Prostate gland (tissue), 2 donors: ENCODE measurements around the gene ATP5MC2.
"Not testable (repeated sequence)": the region's sequence is repeated elsewhere in the genome, so short reads cannot be mapped to it uniquely, and the experiment has no call there.

Experiments used
- POLR2A ChIP-seq: fragments of 450-650 bp; IDR thresholded peaks from one replicate; pipeline ENCODE4 v1.6.1; 2016; ENCODE audit warnings: antibody characterized with exemption, mild to moderate bottlenecking
- POLR2AphosphoS5 ChIP-seq: sonication (generic); formaldehyde crosslinking; IDR thresholded peaks from one replicate; pipeline ENCODE4 v1.6.1; 2017; ENCODE audit warnings: antibody characterized with exemption
- TF ChIP-seq, protein P1 (sequence below), 4 experiments: fragments of 200-600 bp in 2 of 4; fragments of 450-650 bp in 2 of 4; sonication (generic) in 2 of 4; IDR thresholded peaks; 1 replicate in 3 of 4; 2 replicates in 1 of 4; pipeline ENCODE4 v1.5.1; 2016 to 2019; ENCODE audit warnings: antibody characterized with exemption in 4 of 4, mild to moderate bottlenecking in 2 of 4, moderate library complexity in 2 of 4

DNA sequence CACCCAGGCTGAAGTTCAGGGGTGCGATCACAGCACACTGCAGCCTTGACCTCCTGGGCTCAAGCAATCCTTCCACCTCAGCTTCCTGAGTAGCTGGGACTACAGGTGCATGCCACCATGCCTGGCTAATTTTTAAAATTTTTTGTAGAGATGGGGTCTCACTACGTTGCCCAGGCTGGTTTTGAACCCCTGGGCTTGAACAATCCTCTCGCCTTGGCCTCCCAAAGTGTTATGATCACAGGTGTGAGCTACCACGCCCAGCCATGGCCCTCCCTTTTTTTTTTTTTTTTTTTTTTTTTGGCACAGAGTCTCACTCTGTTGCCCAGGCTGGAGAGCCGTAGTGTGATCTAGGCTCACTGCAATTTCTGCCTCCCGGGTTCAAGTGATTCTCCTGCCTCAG lies 42.7 kb upstream of the ATP5MC2 start:
- TF ChIP-seq, protein P1, sequence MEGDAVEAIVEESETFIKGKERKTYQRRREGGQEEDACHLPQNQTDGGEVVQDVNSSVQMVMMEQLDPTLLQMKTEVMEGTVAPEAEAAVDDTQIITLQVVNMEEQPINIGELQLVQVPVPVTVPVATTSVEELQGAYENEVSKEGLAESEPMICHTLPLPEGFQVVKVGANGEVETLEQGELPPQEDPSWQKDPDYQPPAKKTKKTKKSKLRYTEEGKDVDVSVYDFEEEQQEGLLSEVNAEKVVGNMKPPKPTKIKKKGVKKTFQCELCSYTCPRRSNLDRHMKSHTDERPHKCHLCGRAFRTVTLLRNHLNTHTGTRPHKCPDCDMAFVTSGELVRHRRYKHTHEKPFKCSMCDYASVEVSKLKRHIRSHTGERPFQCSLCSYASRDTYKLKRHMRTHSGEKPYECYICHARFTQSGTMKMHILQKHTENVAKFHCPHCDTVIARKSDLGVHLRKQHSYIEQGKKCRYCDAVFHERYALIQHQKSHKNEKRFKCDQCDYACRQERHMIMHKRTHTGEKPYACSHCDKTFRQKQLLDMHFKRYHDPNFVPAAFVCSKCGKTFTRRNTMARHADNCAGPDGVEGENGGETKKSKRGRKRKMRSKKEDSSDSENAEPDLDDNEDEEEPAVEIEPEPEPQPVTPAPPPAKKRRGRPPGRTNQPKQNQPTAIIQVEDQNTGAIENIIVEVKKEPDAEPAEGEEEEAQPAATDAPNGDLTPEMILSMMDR (IDR thresholded peaks at IDR 0.05) = not testable (repeated sequence)
- TF ChIP-seq POLR2AphosphoS5, POLR2A: not testable (repeated sequence)
